Measurements from ENCODE around the gene NRCAM.

DNA sequence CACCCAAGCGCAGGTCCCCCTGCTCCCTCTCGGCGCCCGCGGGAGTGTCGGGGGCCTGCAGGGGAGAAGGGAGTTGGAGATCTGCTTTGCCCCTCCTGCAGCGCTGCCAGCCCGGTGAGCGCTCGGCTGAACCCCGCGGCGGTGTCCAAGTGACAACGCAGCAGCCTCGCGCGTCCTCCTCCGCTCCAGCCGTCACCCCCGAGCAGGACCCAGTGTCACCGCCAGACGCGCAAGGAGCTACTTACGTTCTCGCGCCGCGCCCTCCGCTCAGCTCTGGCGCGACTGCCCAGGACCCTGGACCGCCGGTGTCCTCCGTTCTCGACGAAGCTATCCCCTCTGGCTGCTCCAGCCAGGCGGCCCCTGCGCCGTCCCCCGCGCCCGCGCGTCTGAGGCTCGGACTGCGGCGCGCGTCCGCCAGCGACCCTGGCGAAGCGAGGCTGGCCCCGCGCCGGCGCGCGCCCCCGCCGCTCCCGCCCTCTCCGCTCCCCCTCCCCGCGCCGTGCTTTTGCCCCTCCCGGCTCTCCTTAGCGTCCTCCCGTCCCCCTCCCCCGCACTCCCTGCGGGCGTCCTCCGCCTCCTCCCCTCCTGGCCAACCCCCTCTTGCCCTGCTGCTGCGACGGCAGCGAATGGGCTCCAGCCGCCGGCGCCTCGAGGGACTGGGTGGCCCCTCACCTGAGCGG is at the start of gene NRCAM:
- TF ChIP-seq CTCF (conservative IDR thresholded peaks at IDR 0.05) = no peak
- TF ChIP-seq EZH2 (IDR thresholded peaks at IDR 0.05; ENCODE audit: low read depth) = no peak

Data from PC-9 (cell line).